ENCODE measurements around the gene FRMPD4. TPM values are rescaled to one million over a fixed set of nuclear protein-coding genes. Genes with fewer than 3 reads are reported as not detected.
"Not testable (repeated sequence)": the region's sequence is repeated elsewhere in the genome, so short reads cannot be mapped to it uniquely, and the experiment has no call there.

FRMPD4 gene
- total RNA-seq, 1 donor from 2014 or later = 0.22 TPM

GRCh38 chrX:12162420-12162819, 24.1 kb downstream of the FRMPD4 start:
- H3K36me3 Mint-ChIP-seq = no peaks in the 10 kb centered on the region
- no peaks in the 10 kb centered on the region for H3K4me1 Mint-ChIP-seq (ENCODE audit: unreplicated experiment)
- H3K9me3 Mint-ChIP-seq = no peaks in the 10 kb centered on the region
- no peak for TF ChIP-seq CTCF (conservative IDR thresholded peaks at IDR 0.05)
- no peak overlapping the region for H3K27ac Mint-ChIP-seq
- no peaks in the 10 kb centered on the region for H3K27me3 Mint-ChIP-seq
- H3K4me3 Mint-ChIP-seq = no peak overlapping the region
- no peak for DNase-seq (ENCODE audit: extremely low spot score, unreplicated experiment)

GRCh38 chrX:12164180-12164579, 25.9 kb downstream of the FRMPD4 start:
- H3K27ac Mint-ChIP-seq; DNase-seq (ENCODE audit: extremely low spot score, unreplicated experiment); H3K36me3 Mint-ChIP-seq; H3K4me3 Mint-ChIP-seq; H3K9me3 Mint-ChIP-seq; H3K27me3 Mint-ChIP-seq; H3K4me1 Mint-ChIP-seq (ENCODE audit: unreplicated experiment): not testable (repeated sequence)

GRCh38 chrX:12170755-12171154, 32.5 kb downstream of the FRMPD4 start:
- H3K9me3 Mint-ChIP-seq = no peaks in the 10 kb centered on the region
- no peak for DNase-seq (ENCODE audit: extremely low spot score, unreplicated experiment)
- no peaks in the 10 kb centered on the region for H3K4me1 Mint-ChIP-seq (ENCODE audit: unreplicated experiment)
- no peak for TF ChIP-seq CTCF (conservative IDR thresholded peaks at IDR 0.05)
- H3K27me3 Mint-ChIP-seq = no peaks in the 10 kb centered on the region
- H3K36me3 Mint-ChIP-seq = no peaks in the 10 kb centered on the region
- H3K27ac Mint-ChIP-seq = no peak overlapping the region
- no peak overlapping the region for H3K4me3 Mint-ChIP-seq

GRCh38 chrX:12174358-12174757, 36.1 kb downstream of the FRMPD4 start:
- H3K9me3 Mint-ChIP-seq = no peaks in the 10 kb centered on the region
- no peak for TF ChIP-seq CTCF (conservative IDR thresholded peaks at IDR 0.05)
- H3K4me3 Mint-ChIP-seq = no peak overlapping the region
- no peak for DNase-seq (ENCODE audit: extremely low spot score, unreplicated experiment)
- no peaks in the 10 kb centered on the region for H3K36me3 Mint-ChIP-seq
- no peaks in the 10 kb centered on the region for H3K27me3 Mint-ChIP-seq
- H3K4me1 Mint-ChIP-seq (ENCODE audit: unreplicated experiment) = no peaks in the 10 kb centered on the region
- H3K27ac Mint-ChIP-seq = no peak overlapping the region

- Mint-ChIP-seq H3K36me3 (no peaks in the 10 kb centered on the region), H3K27ac (no peak overlapping the region), H3K4me1 (ENCODE audit: unreplicated experiment) (no peaks in the 10 kb centered on the region), H3K9me3 (no peaks in the 10 kb centered on the region), H3K4me3 (no peak overlapping the region), H3K27me3 (no peaks in the 10 kb centered on the region)
- no peak for TF ChIP-seq CTCF (conservative IDR thresholded peaks at IDR 0.05)
- no peak for DNase-seq (ENCODE audit: extremely low spot score, unreplicated experiment)
Observed at GRCh38 chrX:12197030-12197429, 58.8 kb downstream of the FRMPD4 start.

GRCh38 chrX:12206413-12206812, 68.1 kb downstream of the FRMPD4 start:
- Mint-ChIP-seq H3K4me3 (no peak overlapping the region), H3K9me3 (no peaks in the 10 kb centered on the region), H3K27me3 (no peaks in the 10 kb centered on the region), H3K27ac (no peak overlapping the region), H3K36me3 (no peaks in the 10 kb centered on the region), H3K4me1 (ENCODE audit: unreplicated experiment) (no peaks in the 10 kb centered on the region)
- no peak for TF ChIP-seq CTCF (conservative IDR thresholded peaks at IDR 0.05)
- no peak for DNase-seq (ENCODE audit: extremely low spot score, unreplicated experiment)

Measured in type B pancreatic cell (in vitro differentiated cells).